ENCODE data around the gene SNN. TPM values are rescaled to one million over a fixed set of nuclear protein-coding genes. Genes with fewer than 3 reads are reported as not detected.

SNN gene
- polyA plus RNA-seq, 1 experiment: 7.5 TPM

GRCh38 chr16:11630046-11630767, 38.0 kb upstream of the SNN start:
- no peaks in the 10 kb centered on the region for H3K36me3 ChIP-seq (ENCODE audit: control insufficient read depth, insufficient read depth, low read length)
- TF ChIP-seq, protein P1, sequence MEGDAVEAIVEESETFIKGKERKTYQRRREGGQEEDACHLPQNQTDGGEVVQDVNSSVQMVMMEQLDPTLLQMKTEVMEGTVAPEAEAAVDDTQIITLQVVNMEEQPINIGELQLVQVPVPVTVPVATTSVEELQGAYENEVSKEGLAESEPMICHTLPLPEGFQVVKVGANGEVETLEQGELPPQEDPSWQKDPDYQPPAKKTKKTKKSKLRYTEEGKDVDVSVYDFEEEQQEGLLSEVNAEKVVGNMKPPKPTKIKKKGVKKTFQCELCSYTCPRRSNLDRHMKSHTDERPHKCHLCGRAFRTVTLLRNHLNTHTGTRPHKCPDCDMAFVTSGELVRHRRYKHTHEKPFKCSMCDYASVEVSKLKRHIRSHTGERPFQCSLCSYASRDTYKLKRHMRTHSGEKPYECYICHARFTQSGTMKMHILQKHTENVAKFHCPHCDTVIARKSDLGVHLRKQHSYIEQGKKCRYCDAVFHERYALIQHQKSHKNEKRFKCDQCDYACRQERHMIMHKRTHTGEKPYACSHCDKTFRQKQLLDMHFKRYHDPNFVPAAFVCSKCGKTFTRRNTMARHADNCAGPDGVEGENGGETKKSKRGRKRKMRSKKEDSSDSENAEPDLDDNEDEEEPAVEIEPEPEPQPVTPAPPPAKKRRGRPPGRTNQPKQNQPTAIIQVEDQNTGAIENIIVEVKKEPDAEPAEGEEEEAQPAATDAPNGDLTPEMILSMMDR (IDR thresholded peaks at IDR 0.05; ENCODE audit: insufficient read depth, low read depth, low read length): no peak
- ChIA-PET CTCF (interaction anchor here (1.1 to 2.0 kb wide), 3 partner anchors 9 to 99 kb away, joined by 3 to 11 read pairs (median 7); no protein-coding TSS in a partner anchor), POLR2A (no interaction called here)
- no peak for DNase-seq (ENCODE audit: low read depth)
- no peaks in the 10 kb centered on the region for H3K27me3 ChIP-seq (ENCODE audit: control insufficient read depth, insufficient read depth, low read length)
- H3K4me3 ChIP-seq (ENCODE audit: low read depth, low read length): no peak overlapping the region

GRCh38 chr16:11630768-11631056, 37.5 kb upstream of the SNN start:
- TF ChIP-seq, protein P1 (IDR thresholded peaks at IDR 0.05; ENCODE audit: insufficient read depth, low read depth, low read length): no peak
- CTCF ChIA-PET: interaction anchor here (1.6 to 2.0 kb wide), 2 partner anchors 9 to 10 kb away, joined by 7 to 11 read pairs; no protein-coding TSS in a partner anchor
- Histone ChIP-seq H3K27me3 (ENCODE audit: control insufficient read depth, insufficient read depth, low read length) (no peaks in the 10 kb centered on the region), H3K36me3 (ENCODE audit: control insufficient read depth, insufficient read depth, low read length) (no peaks in the 10 kb centered on the region), H3K4me3 (ENCODE audit: low read depth, low read length) (no peak overlapping the region)
- POLR2A ChIA-PET: no interaction called here
- DNase-seq (ENCODE audit: low read depth): no peak

DNA sequence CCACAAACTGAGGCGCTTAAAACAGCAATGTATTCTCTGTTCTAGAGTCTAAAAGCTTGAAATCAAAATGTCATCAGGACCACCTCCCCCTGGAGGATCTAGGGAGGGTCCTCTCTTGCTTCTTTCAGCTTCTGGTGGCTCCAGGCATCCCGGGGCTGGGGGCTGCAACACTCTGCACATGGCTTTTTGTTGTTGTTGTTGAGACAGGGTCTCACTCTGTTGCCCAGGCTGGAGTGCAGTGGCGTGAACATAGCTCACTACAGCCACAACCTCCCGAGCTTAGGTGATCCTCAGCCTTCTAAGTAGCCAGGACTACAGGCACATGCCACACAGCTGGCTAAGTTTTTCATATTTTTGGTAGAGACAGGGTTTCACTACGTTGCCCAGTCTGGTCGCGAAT, 37.0 kb upstream of the SNN start:
- CTCF ChIA-PET: interaction anchor here (1.6 to 2.6 kb wide), 3 partner anchors 9 to 100 kb away, joined by 7 to 11 read pairs (median 8); no protein-coding TSS in a partner anchor
- POLR2A ChIA-PET: interaction anchor here (0.7 kb wide), 1 partner anchor 80 kb away, joined by 4 read pairs; no protein-coding TSS in a partner anchor

DNA sequence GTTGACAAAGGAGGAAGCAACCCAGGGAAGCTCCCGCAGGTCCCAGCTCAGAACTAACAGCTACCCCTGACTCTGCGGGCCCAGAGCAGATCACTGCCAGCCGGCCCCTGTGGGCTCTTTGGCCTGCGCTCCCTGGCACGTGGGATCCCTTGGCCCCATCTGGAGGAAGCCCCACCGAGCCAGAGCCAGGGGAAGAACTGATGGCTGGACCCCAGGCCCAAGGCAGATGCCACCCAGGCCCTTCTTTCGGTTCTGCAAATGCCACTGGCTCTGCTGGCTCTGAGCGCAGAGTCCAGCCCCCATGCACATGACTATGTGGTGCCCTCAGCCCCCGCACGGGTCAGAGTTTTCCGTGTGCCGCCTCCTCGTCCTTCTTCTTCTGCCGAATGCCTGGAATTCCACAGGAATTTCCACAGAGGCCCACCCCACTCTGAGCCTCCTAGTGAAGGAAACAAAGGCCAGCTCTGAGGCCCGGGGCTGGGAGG, 35.8 kb upstream of the SNN start:
- no peaks in the 10 kb centered on the region for H3K36me3 ChIP-seq (ENCODE audit: control insufficient read depth, insufficient read depth, low read length)
- CTCF ChIA-PET: interaction anchor here (1.0 to 2.6 kb wide), 3 partner anchors 11 to 101 kb away, joined by 3 to 8 read pairs (median 3); no protein-coding TSS in a partner anchor
- no peak overlapping the region for H3K4me3 ChIP-seq (ENCODE audit: low read depth, low read length)
- TF ChIP-seq, protein P1 (IDR thresholded peaks at IDR 0.05; ENCODE audit: insufficient read depth, low read depth, low read length): no peak
- POLR2A ChIA-PET: no interaction called here
- peak; percentile 64 for DNase-seq (ENCODE audit: low read depth)
- no peaks in the 10 kb centered on the region for H3K27me3 ChIP-seq (ENCODE audit: control insufficient read depth, insufficient read depth, low read length)

More for the DNA sequence above, 37.0 kb upstream of the SNN start:
- Histone ChIP-seq H3K27me3 (ENCODE audit: control insufficient read depth, insufficient read depth, low read length) (no peaks in the 10 kb centered on the region), H3K4me3 (ENCODE audit: low read depth, low read length) (no peak overlapping the region), H3K36me3 (ENCODE audit: control insufficient read depth, insufficient read depth, low read length) (no peaks in the 10 kb centered on the region)
- no peak for DNase-seq (ENCODE audit: low read depth)
- TF ChIP-seq, protein P1 (IDR thresholded peaks at IDR 0.05; ENCODE audit: insufficient read depth, low read depth, low read length): no peak

- H3K4me3 ChIP-seq (ENCODE audit: low read depth, low read length): no peak overlapping the region
- ChIA-PET CTCF (interaction anchor here (1.0 to 2.6 kb wide), 3 partner anchors 11 to 101 kb away, joined by 3 to 8 read pairs (median 3); no protein-coding TSS in a partner anchor), POLR2A (interaction anchor here (0.6 kb wide), 1 partner anchor 255 kb away, joined by 13 read pairs; no protein-coding TSS in a partner anchor)
- H3K27me3 ChIP-seq (ENCODE audit: control insufficient read depth, insufficient read depth, low read length): no peaks in the 10 kb centered on the region
- TF ChIP-seq, protein P1 (IDR thresholded peaks at IDR 0.05; ENCODE audit: insufficient read depth, low read depth, low read length): no peak
- no peak for DNase-seq (ENCODE audit: low read depth)
- no peaks in the 10 kb centered on the region for H3K36me3 ChIP-seq (ENCODE audit: control insufficient read depth, insufficient read depth, low read length)
Measured at GRCh38 chr16:11633113-11633512, 35.1 kb upstream of the SNN start.

All from BJ (cell line).